Measurements from ENCODE around the gene ACACB.

The ACACB gene

GRCh38 chr12:109309381-109310246 is 193.2 kb downstream of the ACACB start:
- no peak for DNase-seq

- DNase-seq, result no peak
Measured at GRCh38 chr12:109310247-109311125, 194.1 kb downstream of the ACACB start.
